DOHH2 (cell line): ENCODE measurements around the gene PEX5.

Experiments
- EZH2phosphoT487 ChIP-seq: fragments of 200-600 bp; sonication (generic); IDR thresholded peaks from 2 replicates; pipeline ENCODE4 v1.6.1; 2017; ENCODE audit warnings: borderline replicate concordance, mild to moderate bottlenecking, antibody characterized with exemption, low read length, moderate library complexity, mixed read lengths
- TF ChIP-seq, protein P1 (sequence below): fragments of 200-600 bp; sonication (generic); IDR thresholded peaks from one replicate; pipeline ENCODE4 v1.5.1; 2014; ENCODE audit warnings: antibody characterized with exemption, mild to moderate bottlenecking, low read depth, low read length; ENCODE audit not compliant: poor library complexity, severe bottlenecking

- TF ChIP-seq, protein P1, sequence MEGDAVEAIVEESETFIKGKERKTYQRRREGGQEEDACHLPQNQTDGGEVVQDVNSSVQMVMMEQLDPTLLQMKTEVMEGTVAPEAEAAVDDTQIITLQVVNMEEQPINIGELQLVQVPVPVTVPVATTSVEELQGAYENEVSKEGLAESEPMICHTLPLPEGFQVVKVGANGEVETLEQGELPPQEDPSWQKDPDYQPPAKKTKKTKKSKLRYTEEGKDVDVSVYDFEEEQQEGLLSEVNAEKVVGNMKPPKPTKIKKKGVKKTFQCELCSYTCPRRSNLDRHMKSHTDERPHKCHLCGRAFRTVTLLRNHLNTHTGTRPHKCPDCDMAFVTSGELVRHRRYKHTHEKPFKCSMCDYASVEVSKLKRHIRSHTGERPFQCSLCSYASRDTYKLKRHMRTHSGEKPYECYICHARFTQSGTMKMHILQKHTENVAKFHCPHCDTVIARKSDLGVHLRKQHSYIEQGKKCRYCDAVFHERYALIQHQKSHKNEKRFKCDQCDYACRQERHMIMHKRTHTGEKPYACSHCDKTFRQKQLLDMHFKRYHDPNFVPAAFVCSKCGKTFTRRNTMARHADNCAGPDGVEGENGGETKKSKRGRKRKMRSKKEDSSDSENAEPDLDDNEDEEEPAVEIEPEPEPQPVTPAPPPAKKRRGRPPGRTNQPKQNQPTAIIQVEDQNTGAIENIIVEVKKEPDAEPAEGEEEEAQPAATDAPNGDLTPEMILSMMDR, result no peak
- TF ChIP-seq EZH2phosphoT487, result no peak
These were observed 29.3 kb upstream of the PEX5 start for GRCh38 chr12:7160183-7160582.
